Heart left ventricle (tissue), 16 donors: Measurements from ENCODE around the gene PAF1. TPM values are rescaled to one million over a fixed set of nuclear protein-coding genes. Genes with fewer than 3 reads are reported as not detected.
A peak's percentile ranks its signal among the peaks of the same experiment; 100 is the strongest.

Source experiments
- ATAC-seq, 4 donors: fragments of 200-7000 bp; cut with Tn5 transposase; one replicate each; pipeline ENCODE4 v1.9.1; 2020 to 2022; ENCODE audit warnings: moderate library complexity in 4 of 4, mild to moderate bottlenecking in 3 of 4, moderate number of reproducible peaks in 1 of 4
- DNase-seq, 5 donors: peaks; one replicate each; pipeline ENCODE4 v3.0.0-alpha.2; 2020
- H3K27ac ChIP-seq, 12 donors: fragments of 200-600 bp; sonication (generic) in 4 of 12; one replicate each; pipeline versions ENCODE4 v1.5.0 to v1.8.0; 2016 to 2022; ENCODE audit warnings: mild to moderate bottlenecking in 2 of 12
- H3K27me3 ChIP-seq, 9 donors: fragments of 200-600 bp; sonication (generic) in 2 of 9; one replicate each; pipeline versions ENCODE4 v1.5.1 to v1.8.0; 2016 to 2022; ENCODE audit warnings: mild to moderate bottlenecking in 3 of 9
- H3K36me3 ChIP-seq, 9 donors: fragments of 200-600 bp; sonication (generic) in 2 of 9; one replicate each; pipeline versions ENCODE4 v1.5.0 to v1.8.0; 2018 to 2022; ENCODE audit warnings: mild to moderate bottlenecking in 2 of 9
- H3K4me1 ChIP-seq, 12 donors: fragments of 200-600 bp; sonication (generic) in 4 of 12; one replicate each; pipeline versions ENCODE4 v1.5.0 to v1.8.0; 2016 to 2022; ENCODE audit warnings: mild to moderate bottlenecking in 3 of 12
- H3K4me3 ChIP-seq, 12 donors: fragments of 200-600 bp; sonication (generic) in 4 of 12; one replicate each; pipeline versions ENCODE4 v1.5.0 to v1.8.0; 2017 to 2022; ENCODE audit warnings: mild to moderate bottlenecking in 9 of 12, moderate library complexity in 4 of 12
- H3K9me3 ChIP-seq, 12 donors: fragments of 200-600 bp; sonication (generic) in 4 of 12; one replicate each; pipeline versions ENCODE4 v1.5.0 to v1.8.0; 2016 to 2022; ENCODE audit warnings: mild to moderate bottlenecking in 1 of 12
- POLR2A ChIP-seq, 2 donors: fragments of 450-650 bp; IDR thresholded peaks; one replicate each; pipeline ENCODE4 v1.6.1; 2017; ENCODE audit warnings: antibody characterized with exemption in 2 of 2, mild to moderate bottlenecking in 2 of 2, moderate library complexity in 2 of 2
- WGBS, 4 donors: extraction: QIAGEN DNeasy Blood & Tissue Kit in 2 of 4; methylation state at CpG; one replicate each; pipeline versions ENCODE4 v1.1.5 to v1.1.7; 2013 to 2018; 5-methylcytosine and 5-hydroxymethylcytosine counted together
- intact Hi-C, 10 donors: fragments of 100-400 bp; cut with DNase I; formaldehyde crosslinking; loops; one replicate each; pipeline versions ENCODE4 v1.11.1 to v1.14.2; 2022
- polyA plus RNA-seq, 2 donors: library from polyadenylated mRNA; stranded (reverse); fragments of 200-250 nt; gene quantifications; one replicate each; pipeline ENCODE4 v1.2.3, GENCODE V29; 2013
- total RNA-seq, 9 donors: library from RNA; depleted of rRNA in 2 of 9; stranded (reverse); fragments of >200 nt in 2 of 9; fragmentation: NEBNext Ultra II Directional in 3 of 9; extraction: Animal tissue kit (Norgen Biotek cat#: 25700) in 3 of 9; gene quantifications; one replicate each; pipeline versions ENCODE4 v1.1.0 to v1.2.4, GENCODE V29; 2016 to 2023
- TF ChIP-seq, protein P1 (sequence below), 12 donors: fragments of 200-600 bp; sonication (generic) in 4 of 12; IDR thresholded peaks; one replicate each; pipeline versions ENCODE4 v1.5.0 to v1.8.0; 2018 to 2022; ENCODE audit warnings: antibody characterized with exemption in 12 of 12, mild to moderate bottlenecking in 5 of 12
- donor health status: ischemic (EF 13 %, LVEDD 7.1; RV severe dilation, severe dysfunction).
- donor health status: healthy with polysubstance abuse.
- donor health status: DM: no; HTN: yes; CAD: no.
- donor health status: DM: no; HTN: no; CAD: no.
- donor health status: ischemic (EF 25% LVEDD 6.9; RV normal size, moderate dysfunction).
- donor health status: ischemic (EF 25% LVEDD 5.7; RV mildly dilated, moderate dysfunction).
- donor health status: healthy.
- donor health status: DM: yes; HTN: yes; CAD: no.
- donor health status: ischemic (EF 35%, LVEDD 5.7; RV mildly dilated, moderate dysfunction).
- donor health status: nonischemic (EF 11% LVEDD 7.7; RV severe dilation, severe dysfunction).
- donor health status: DM: yes; HTN: yes; CAD: no.
- donor health status: PGD.
- donor health status: ischemic (EF 29% LVEDD 5.4; RV normal size, mild dysfunction).
- donor health status: nonischemic (EF 23%, LVEDD 6.1; RV moderate dilation, normal function).

PAF1 gene
- total and polyA plus RNA-seq, 11 donors, result 32.5 to 75.7 (median 40.7) TPM

DNA sequence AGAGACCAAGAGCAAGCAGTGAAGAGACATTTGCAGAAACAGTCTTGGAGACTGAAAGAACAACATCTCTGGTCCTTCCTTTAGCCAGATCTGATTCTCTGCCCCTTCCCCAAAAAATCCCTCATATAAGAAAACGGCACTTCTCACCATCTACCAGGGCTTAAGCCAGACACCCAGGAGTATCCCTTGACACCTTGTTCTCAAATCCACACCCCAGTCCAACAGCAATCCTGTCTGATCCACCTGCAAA lies 19.9 kb upstream of the PAF1 start:
- ATAC-seq, result no peak

DNA sequence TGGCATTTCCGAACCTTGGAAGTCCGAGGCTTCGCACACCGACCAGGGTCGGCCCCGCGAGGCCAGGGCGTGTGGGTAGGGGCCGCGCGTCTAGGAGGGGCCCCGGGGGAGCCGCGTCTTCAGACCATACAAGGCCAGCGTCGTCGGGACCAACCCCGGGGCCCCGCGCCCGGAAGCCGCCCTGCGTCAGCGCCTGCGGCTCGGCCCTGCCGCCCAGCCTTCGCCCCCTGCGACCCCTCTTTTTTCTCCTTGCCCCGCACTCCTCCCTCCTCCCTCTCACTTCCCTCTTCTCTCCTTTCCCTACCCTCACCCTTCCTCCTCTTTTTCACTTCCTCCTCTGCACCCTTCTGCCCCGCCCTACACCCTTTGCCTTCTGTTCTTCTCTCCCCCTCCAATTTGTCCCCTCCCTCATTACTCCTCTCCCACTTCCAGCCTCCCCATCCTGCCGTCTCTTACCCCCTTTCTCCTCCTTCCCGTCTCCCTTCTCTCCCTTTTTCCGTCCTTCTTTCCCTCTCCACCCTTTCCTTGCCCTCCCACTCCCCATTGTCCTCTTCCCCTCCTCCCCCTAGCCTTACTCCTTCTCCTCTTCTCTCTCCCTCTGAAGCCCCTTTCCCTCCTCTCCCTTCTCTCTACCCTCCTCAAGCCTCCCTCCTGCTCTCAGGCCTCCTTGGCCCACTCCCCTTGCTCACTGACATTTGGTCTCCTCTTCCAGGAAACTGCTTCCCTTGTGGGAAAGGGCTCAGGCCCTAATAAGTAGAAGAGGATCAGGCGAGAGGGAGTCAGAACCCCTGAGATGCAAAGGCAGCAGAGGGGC lies 19.3 kb upstream of the PAF1 start:
- WGBS, 4 donors, result 3 to 5% (median 4%) methylated on average over 26 to 35 of the region's 35 CpGs
- intact Hi-C loops, result loop anchor here in 5 of 10 donors (1.0 to 10.0 kb wide), 6 partner anchors 8 to 288 kb away; partner anchors contain the start of genes PAK4 (in 2 of the 5), EID2B (in 1 of the 5) and SAMD4B (in 1 of the 5)

More for the DNA sequence above, 19.9 kb upstream of the PAF1 start:
- Histone ChIP-seq H3K27me3 (peaks cover 0 to 5% (median 0%) of the 10 kb centered on the region in 9 donors), H3K36me3 (peaks cover 3 to 26% (median 15%) of the 10 kb centered on the region in 9 donors), H3K27ac (peak overlapping the region; percentile 94 to 100 (median 99)), H3K4me1 (peaks cover 7 to 58% (median 35%) of the 10 kb centered on the region in 12 donors), H3K4me3 (peak overlapping the region in 10 of 12 donors; percentile 80 to 100 (median 97)), H3K9me3 (no peaks in the 10 kb centered on the region)
- WGBS, 4 donors, result 50 to 83% (median 62%) methylated on average over 1 of the region's 1 CpG
- DNase-seq, result no peak
- intact Hi-C loops, result loop anchor here in 6 of 10 donors (1.0 to 10.0 kb wide), 8 partner anchors 8 to 288 kb away; partner anchors contain the start of genes PAK4 (in 2 of the 6), EID2B (in 1 of the 6) and SAMD4B (in 1 of the 6)
- TF ChIP-seq POLR2A (IDR thresholded peaks at IDR 0.05), result no peak
- TF ChIP-seq, protein P1, sequence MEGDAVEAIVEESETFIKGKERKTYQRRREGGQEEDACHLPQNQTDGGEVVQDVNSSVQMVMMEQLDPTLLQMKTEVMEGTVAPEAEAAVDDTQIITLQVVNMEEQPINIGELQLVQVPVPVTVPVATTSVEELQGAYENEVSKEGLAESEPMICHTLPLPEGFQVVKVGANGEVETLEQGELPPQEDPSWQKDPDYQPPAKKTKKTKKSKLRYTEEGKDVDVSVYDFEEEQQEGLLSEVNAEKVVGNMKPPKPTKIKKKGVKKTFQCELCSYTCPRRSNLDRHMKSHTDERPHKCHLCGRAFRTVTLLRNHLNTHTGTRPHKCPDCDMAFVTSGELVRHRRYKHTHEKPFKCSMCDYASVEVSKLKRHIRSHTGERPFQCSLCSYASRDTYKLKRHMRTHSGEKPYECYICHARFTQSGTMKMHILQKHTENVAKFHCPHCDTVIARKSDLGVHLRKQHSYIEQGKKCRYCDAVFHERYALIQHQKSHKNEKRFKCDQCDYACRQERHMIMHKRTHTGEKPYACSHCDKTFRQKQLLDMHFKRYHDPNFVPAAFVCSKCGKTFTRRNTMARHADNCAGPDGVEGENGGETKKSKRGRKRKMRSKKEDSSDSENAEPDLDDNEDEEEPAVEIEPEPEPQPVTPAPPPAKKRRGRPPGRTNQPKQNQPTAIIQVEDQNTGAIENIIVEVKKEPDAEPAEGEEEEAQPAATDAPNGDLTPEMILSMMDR (IDR thresholded peaks at IDR 0.05), result no peak

DNA sequence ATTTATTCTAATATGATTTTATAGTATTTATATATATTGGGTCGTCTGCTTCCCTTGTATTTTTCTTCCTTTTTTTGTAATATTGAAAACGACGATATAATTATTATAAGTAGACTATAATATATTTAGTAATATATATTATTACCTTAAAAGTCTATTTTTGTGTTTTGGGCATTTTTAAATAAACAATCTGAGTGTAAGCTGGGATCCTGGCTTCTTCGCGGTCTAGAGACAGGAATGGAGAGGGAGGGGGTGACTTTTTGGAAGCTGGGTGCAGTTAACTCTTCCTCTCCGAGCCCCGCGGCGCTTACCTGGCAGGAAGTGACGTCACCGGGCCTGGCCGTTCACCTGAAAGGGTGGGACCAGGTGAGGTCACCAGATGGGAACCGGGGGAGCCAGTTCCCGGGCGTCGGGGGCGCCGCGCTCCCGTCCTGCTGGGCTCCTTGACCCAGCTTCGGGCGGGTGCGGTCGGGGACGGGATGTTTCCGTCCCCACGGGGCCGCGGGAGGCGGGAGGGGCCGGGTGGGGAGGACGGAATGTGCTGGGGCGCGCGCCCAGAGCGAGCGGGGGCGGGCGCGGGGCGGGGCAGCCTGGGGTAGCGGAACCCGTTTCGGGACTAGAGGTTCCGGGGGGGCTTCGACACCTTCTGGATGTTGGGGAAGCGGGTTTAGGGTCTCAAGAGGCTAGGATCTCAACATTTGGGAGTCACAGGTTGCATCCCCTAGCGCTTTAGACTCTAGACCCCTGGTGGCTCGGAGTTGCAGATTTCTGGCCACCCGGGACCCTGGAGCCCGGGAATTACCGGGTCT lies 18.5 kb upstream of the PAF1 start:
- intact Hi-C loops, result loop anchor here in 5 of 10 donors (1.0 to 10.0 kb wide), 6 partner anchors 7 to 287 kb away; partner anchors contain the start of genes PAK4 (in 2 of the 5), EID2B (in 1 of the 5) and SAMD4B (in 1 of the 5)
- Histone ChIP-seq H3K36me3 (peaks cover 3 to 26% (median 14%) of the 10 kb centered on the region in 9 donors), H3K27me3 (peaks cover 0 to 5% (median 0%) of the 10 kb centered on the region in 9 donors), H3K27ac (peak overlapping the region; percentile 94 to 100 (median 99)), H3K9me3 (no peaks in the 10 kb centered on the region), H3K4me3 (peak overlapping the region; percentile 59 to 100 (median 96)), H3K4me1 (peaks cover 7 to 53% (median 28%) of the 10 kb centered on the region in 12 donors)
- peak; percentile 27 to 52 (median 36) for ATAC-seq
- TF ChIP-seq POLR2A (IDR thresholded peaks at IDR 0.05), result peak; percentile 78 to 85
- TF ChIP-seq, protein P1 (IDR thresholded peaks at IDR 0.05), result peak in 1 of 12 donors; percentile 12
- WGBS, 4 donors, result 1 to 3% (median 2%) methylated on average over 25 to 52 of the region's 52 CpGs
- peak; percentile 92 to 95 (median 94) for DNase-seq

More for the DNA sequence above, 19.3 kb upstream of the PAF1 start:
- ATAC-seq (peak in 3 of 4 donors; percentile 27 to 37 (median 32)), DNase-seq (peak; percentile 86 to 93 (median 89))
- H3K27ac ChIP-seq, result peak overlapping the region; percentile 94 to 100 (median 99)
- no peaks in the 10 kb centered on the region for H3K9me3 ChIP-seq
- peak overlapping the region; percentile 59 to 100 (median 96) for H3K4me3 ChIP-seq
- H3K4me1 ChIP-seq, result peaks cover 7 to 58% (median 35%) of the 10 kb centered on the region in 12 donors
- peak in 1 of 2 donors; percentile 52 for TF ChIP-seq POLR2A (IDR thresholded peaks at IDR 0.05)
- TF ChIP-seq, protein P1 (IDR thresholded peaks at IDR 0.05), result no peak
- H3K36me3 ChIP-seq, result peaks cover 3 to 26% (median 14%) of the 10 kb centered on the region in 9 donors
- H3K27me3 ChIP-seq, result peaks cover 0 to 5% (median 0%) of the 10 kb centered on the region in 9 donors
